GM12878 (cell line): Measurements from ENCODE around the gene TRPM6. TPM values are rescaled to one million over a fixed set of nuclear protein-coding genes. Genes with fewer than 3 reads are reported as not detected.

Experiments
- ATAC-seq: fragments of 200-7000 bp; cut with Tn5 transposase; 3 replicates; pipeline ENCODE4 v1.9.1; 2020; ENCODE audit warnings: mild to moderate bottlenecking, moderate library complexity
- BruUV-seq: library from RNA; stranded (reverse); fragments of 400-500 nt; replicated peaks from 2 replicates; lab custom pipeline; 2021; lab: Mats Ljungman, UMichigan
- CTCF ChIA-PET: fragments of 300-600 bp; sonication (Branson Sonifier 250); formaldehyde crosslinking; extraction: SDS; loops from one replicate; lab custom pipeline; 2021; ENCODE audit warnings: inconsistent platforms; lab: Yijun Ruan, JAX
- POLR2A ChIA-PET: fragments of 350-600 bp; formaldehyde crosslinking; extraction: SDS; loops from one replicate; lab custom pipeline; 2021; ENCODE audit warnings: inconsistent platforms; lab: Charles Lee
- RAD21 ChIA-PET: fragments of 300-600 bp; sonication (Branson Sonifier 250); formaldehyde crosslinking; loops from one replicate; lab custom pipeline; 2023; ENCODE audit warnings: antibody characterized with exemption; ENCODE audit not compliant: unreplicated experiment; lab: Charles Lee
- SMC1A ChIA-PET: fragments of 300-600 bp; sonication (Branson Sonifier 250); formaldehyde crosslinking; loops from one replicate; lab custom pipeline; 2023; ENCODE audit not compliant: unreplicated experiment, uncharacterized antibody; lab: Charles Lee
- DNase-seq: peaks from one replicate; pipeline ENCODE4 v3.0.0-alpha.2; 2011; ENCODE audit warnings: low read depth, low spot score
- FAIRE-seq: peaks from 3 replicates; lab custom pipeline; 2011; peaks lifted over from hg19 to GRCh38; lab: Jason Lieb, UNC
- H2AFZ ChIP-seq: 2 replicates; pipeline ENCODE4 v1.6.0; 2011; ENCODE audit warnings: low read depth, low read length, control low read depth; ENCODE audit not compliant: control insufficient read depth
- H3K27ac ChIP-seq: 2 replicates; pipeline ENCODE4 v1.5.1; 2011; ENCODE audit warnings: control low read depth; ENCODE audit not compliant: control insufficient read depth, insufficient read depth
- H3K27me3 ChIP-seq, 2 experiments: replicated peaks in 1 of 2; 2 replicates each; pipeline versions ENCODE4 v1.6.0 to v1.6.1; 2011; ENCODE audit warnings: low read length in 1 of 2; ENCODE audit not compliant: control insufficient read depth in 2 of 2, insufficient read depth in 2 of 2
- H3K36me3 ChIP-seq, 2 experiments: 2 replicates each; pipeline ENCODE4 v1.5.1; 2011; ENCODE audit warnings: low read length in 1 of 2; ENCODE audit not compliant: control insufficient read depth in 2 of 2, insufficient read depth in 2 of 2
- H3K4me1 ChIP-seq: 2 replicates; pipeline ENCODE4 v1.6.1; 2011; ENCODE audit warnings: mild to moderate bottlenecking, low read length, moderate library complexity, mixed read lengths; ENCODE audit not compliant: control insufficient read depth, insufficient read depth
- H3K4me2 ChIP-seq: 2 replicates; pipeline ENCODE4 v1.6.0; 2011; ENCODE audit warnings: control low read depth; ENCODE audit not compliant: control insufficient read depth, insufficient read depth
- H3K4me3 ChIP-seq: fragments of 200-600 bp; sonication (generic); 2 replicates; pipeline ENCODE4 v1.5.1; 2016
- H3K79me2 ChIP-seq: 2 replicates; pipeline ENCODE4 v1.6.0; 2011; ENCODE audit warnings: low read length; ENCODE audit not compliant: control insufficient read depth, insufficient read depth
- H3K9ac ChIP-seq: 2 replicates; pipeline ENCODE4 v1.8.0; 2011; ENCODE audit warnings: low read length, control low read depth, mixed read lengths; ENCODE audit not compliant: control insufficient read depth, insufficient read depth
- H3K9me3 ChIP-seq: replicated peaks from 3 replicates; pipeline ENCODE4 v1.5.1; 2011; ENCODE audit warnings: mild to moderate bottlenecking, low read length; ENCODE audit not compliant: control insufficient read depth, insufficient read depth
- H4K20me1 ChIP-seq: 2 replicates; pipeline ENCODE4 v1.6.0; 2011; ENCODE audit not compliant: control insufficient read depth, insufficient read depth
- MTA3 ChIP-seq: IDR thresholded peaks from 2 replicates; pipeline ENCODE4 v1.6.1; 2012; ENCODE audit warnings: low read length, inconsistent platforms, borderline replicate concordance
- SPI1 ChIP-seq: IDR thresholded peaks from 2 replicates; pipeline ENCODE4 v1.6.1; 2011; ENCODE audit warnings: low read depth, mild to moderate bottlenecking, low read length, moderate library complexity, borderline replicate concordance; ENCODE audit not compliant: insufficient read depth
- WGBS: methylation state at CpG from one replicate; pipeline ENCODE4 v1.1.6; 2016; ENCODE audit warnings: low lambda C conversion rate; ENCODE audit not compliant: insufficient replicate concordance, insufficient coverage; ENCODE audit errors: missing lambda C conversion rate; 5-methylcytosine and 5-hydroxymethylcytosine counted together
- in situ Hi-C: fragments of 300-500 bp; cut with MboI; formaldehyde crosslinking; loops from 9 replicates; pipeline ENCODE4 v1.14.3; 2018; ENCODE audit warnings: mixed read lengths
- intact Hi-C: fragments of 100-400 bp; cut with micrococcal nuclease; formaldehyde crosslinking; loops from one replicate; pipeline ENCODE4 v1.14.2; 2022; ENCODE audit not compliant: unreplicated experiment
- polyA plus RNA-seq, 11 experiments: library from polyadenylated mRNA; depleted of rRNA in 4 of 11; unstranded in 6 of 11; stranded (reverse) in 5 of 11; fragments of >200 nt; fragmentation: Nextera tagmentation in 4 of 11; fragmentation: Illumina TruSeq in 1 of 11; extraction: Ambion mirVana in 4 of 11; extraction: Trizol in 1 of 11; gene quantifications; 1 replicate in 1 of 11; 2 replicates in 10 of 11; pipeline versions ENCODE4 v1.2.1 to v1.2.3, GENCODE V29; 2011 to 2016; ENCODE audit warnings: inconsistent platforms in 2 of 11, missing spikeins in 2 of 11, low read depth in 1 of 11
- total RNA-seq, 4 experiments: library from RNA; depleted of rRNA in 3 of 4; stranded (reverse); fragments of >200 nt in 3 of 4; fragmentation: Illumina TruSeq in 1 of 4; extraction: Trizol in 1 of 4; gene quantifications; 2 replicates each; pipeline versions ENCODE4 v1.2.1 to v1.2.3, GENCODE V29; 2013 to 2021
- TF ChIP-seq, protein P1 (sequence below): fragments of 450-650 bp; IDR thresholded peaks from 2 replicates; pipeline ENCODE4 v1.6.1; 2018; ENCODE audit warnings: borderline replicate concordance, mild to moderate bottlenecking; ENCODE audit not compliant: partially characterized antibody
- TF ChIP-seq, protein P2 (sequence below): fragments of 450-650 bp; IDR thresholded peaks from 2 replicates; pipeline ENCODE4 v1.6.1; 2016; ENCODE audit warnings: mild to moderate bottlenecking, moderate library complexity, borderline replicate concordance

TRPM6 gene
- total and polyA plus RNA-seq, 10 of the 15 experiments (the other 5 are each of a cell fraction or from before 2014, with no cell fraction given): under 0.01 to 0.34 (median 0.05) TPM; not detected in 1

GRCh38 chr9:74765481-74765971, 122.2 kb downstream of the TRPM6 start:
- POLR2A ChIA-PET: no interaction called here
- intact Hi-C loops (no loop called here), in situ Hi-C loops (no loop called here)
- 22% methylated on average over 3 of the region's 3 CpGs for WGBS
- SMC1A ChIA-PET: no interaction called here
- H3K27me3 ChIP-seq: no peaks in the 10 kb centered on the region
- no peaks in the 10 kb centered on the region for H3K79me2 ChIP-seq
- DNase-seq (no peak), ATAC-seq (no peak), FAIRE-seq (no peak)
- no peak overlapping the region for H3K27ac ChIP-seq
- TF ChIP-seq, protein P1, sequence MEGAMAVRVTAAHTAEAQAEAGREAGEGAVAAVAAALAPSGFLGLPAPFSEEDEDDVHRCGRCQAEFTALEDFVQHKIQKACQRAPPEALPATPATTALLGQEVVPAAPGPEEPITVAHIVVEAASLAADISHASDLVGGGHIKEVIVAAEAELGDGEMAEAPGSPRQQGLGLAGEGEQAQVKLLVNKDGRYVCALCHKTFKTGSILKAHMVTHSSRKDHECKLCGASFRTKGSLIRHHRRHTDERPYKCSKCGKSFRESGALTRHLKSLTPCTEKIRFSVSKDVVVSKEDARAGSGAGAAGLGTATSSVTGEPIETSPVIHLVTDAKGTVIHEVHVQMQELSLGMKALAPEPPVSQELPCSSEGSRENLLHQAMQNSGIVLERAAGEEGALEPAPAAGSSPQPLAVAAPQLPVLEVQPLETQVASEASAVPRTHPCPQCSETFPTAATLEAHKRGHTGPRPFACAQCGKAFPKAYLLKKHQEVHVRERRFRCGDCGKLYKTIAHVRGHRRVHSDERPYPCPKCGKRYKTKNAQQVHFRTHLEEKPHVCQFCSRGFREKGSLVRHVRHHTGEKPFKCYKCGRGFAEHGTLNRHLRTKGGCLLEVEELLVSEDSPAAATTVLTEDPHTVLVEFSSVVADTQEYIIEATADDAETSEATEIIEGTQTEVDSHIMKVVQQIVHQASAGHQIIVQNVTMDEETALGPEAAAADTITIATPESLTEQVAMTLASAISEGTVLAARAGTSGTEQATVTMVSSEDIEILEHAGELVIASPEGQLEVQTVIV: no peak
- TF ChIP-seq SPI1: peak; percentile 57
- TF ChIP-seq MTA3: no peak
- TF ChIP-seq, protein P2, sequence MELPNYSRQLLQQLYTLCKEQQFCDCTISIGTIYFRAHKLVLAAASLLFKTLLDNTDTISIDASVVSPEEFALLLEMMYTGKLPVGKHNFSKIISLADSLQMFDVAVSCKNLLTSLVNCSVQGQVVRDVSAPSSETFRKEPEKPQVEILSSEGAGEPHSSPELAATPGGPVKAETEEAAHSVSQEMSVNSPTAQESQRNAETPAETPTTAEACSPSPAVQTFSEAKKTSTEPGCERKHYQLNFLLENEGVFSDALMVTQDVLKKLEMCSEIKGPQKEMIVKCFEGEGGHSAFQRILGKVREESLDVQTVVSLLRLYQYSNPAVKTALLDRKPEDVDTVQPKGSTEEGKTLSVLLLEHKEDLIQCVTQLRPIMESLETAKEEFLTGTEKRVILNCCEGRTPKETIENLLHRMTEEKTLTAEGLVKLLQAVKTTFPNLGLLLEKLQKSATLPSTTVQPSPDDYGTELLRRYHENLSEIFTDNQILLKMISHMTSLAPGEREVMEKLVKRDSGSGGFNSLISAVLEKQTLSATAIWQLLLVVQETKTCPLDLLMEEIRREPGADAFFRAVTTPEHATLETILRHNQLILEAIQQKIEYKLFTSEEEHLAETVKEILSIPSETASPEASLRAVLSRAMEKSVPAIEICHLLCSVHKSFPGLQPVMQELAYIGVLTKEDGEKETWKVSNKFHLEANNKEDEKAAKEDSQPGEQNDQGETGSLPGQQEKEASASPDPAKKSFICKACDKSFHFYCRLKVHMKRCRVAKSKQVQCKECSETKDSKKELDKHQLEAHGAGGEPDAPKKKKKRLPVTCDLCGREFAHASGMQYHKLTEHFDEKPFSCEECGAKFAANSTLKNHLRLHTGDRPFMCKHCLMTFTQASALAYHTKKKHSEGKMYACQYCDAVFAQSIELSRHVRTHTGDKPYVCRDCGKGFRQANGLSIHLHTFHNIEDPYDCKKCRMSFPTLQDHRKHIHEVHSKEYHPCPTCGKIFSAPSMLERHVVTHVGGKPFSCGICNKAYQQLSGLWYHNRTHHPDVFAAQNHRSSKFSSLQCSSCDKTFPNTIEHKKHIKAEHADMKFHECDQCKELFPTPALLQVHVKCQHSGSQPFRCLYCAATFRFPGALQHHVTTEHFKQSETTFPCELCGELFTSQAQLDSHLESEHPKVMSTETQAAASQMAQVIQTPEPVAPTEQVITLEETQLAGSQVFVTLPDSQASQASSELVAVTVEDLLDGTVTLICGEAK: no peak
- H3K4me1 ChIP-seq: no peaks in the 10 kb centered on the region
- H3K9ac ChIP-seq: no peak overlapping the region
- no peaks in the 10 kb centered on the region for H4K20me1 ChIP-seq
- H3K9me3 ChIP-seq: no peaks in the 10 kb centered on the region
- H3K4me2 ChIP-seq: no peak overlapping the region
- no peak overlapping the region for H3K4me3 ChIP-seq
- RAD21 ChIA-PET: no interaction called here
- BruUV-seq: no TSS peak
- H3K36me3 ChIP-seq: no peaks in the 10 kb centered on the region
- CTCF ChIA-PET: no interaction called here
- H2AFZ ChIP-seq: no peak overlapping the region
